Endothelial cell of umbilical vein (primary cell): Measurements from ENCODE around the gene PLD4. TPM values are rescaled to one million over a fixed set of nuclear protein-coding genes. Genes with fewer than 3 reads are reported as not detected.

ENCODE experiments used
- BruUV-seq: library from RNA; stranded (reverse); fragments of 400-500 nt; replicated peaks from 2 replicates; lab custom pipeline; 2021; lab: Mats Ljungman, UMichigan
- CTCF ChIA-PET: fragments of 300-600, 350-600 bp; sonication (Branson Sonifier 250); formaldehyde crosslinking; loops from one replicate; lab custom pipeline; 2021; ENCODE audit warnings: antibody characterized with exemption, inconsistent platforms; lab: Charles Lee
- POLR2A ChIA-PET: fragments of 300-600, 350-600 bp; sonication (Branson Sonifier 250); formaldehyde crosslinking; loops from one replicate; lab custom pipeline; 2021; ENCODE audit warnings: antibody characterized with exemption, inconsistent platforms; lab: Charles Lee
- DNase-seq: peaks from one replicate; pipeline ENCODE4 v3.0.0-alpha.2; 2011; ENCODE audit warnings: low read depth, low spot score
- FAIRE-seq: peaks from 2 replicates; lab custom pipeline; 2011; peaks lifted over from hg19 to GRCh38; lab: Jason Lieb, UNC
- H2AFZ ChIP-seq: 2 replicates; pipeline ENCODE4 v1.6.0; 2012; ENCODE audit warnings: low read depth, low read length, control low read depth, inconsistent platforms
- H3K27ac ChIP-seq: 2 replicates; pipeline ENCODE4 v1.5.1; 2011; ENCODE audit warnings: low read depth, mild to moderate bottlenecking, control low read depth, low read length, moderate library complexity; ENCODE audit not compliant: insufficient read depth
- H3K27me3 ChIP-seq, 2 experiments: 2 replicates each; pipeline versions ENCODE4 v1.6.0 to v1.6.1; 2011; ENCODE audit warnings: low read length in 2 of 2, mixed read lengths in 1 of 2; ENCODE audit not compliant: control insufficient read depth in 2 of 2, insufficient read depth in 2 of 2
- H3K36me3 ChIP-seq, 2 experiments: 2 replicates in 1 of 2; 3 replicates in 1 of 2; pipeline ENCODE4 v1.5.1; 2011; ENCODE audit warnings: low read length in 2 of 2, mild to moderate bottlenecking in 1 of 2, moderate library complexity in 1 of 2; ENCODE audit not compliant: control insufficient read depth in 2 of 2, insufficient read depth in 2 of 2; ENCODE audit errors: extremely low read depth in 1 of 2
- H3K4me1 ChIP-seq: 3 replicates; pipeline ENCODE4 v1.5.1; 2011; ENCODE audit warnings: mild to moderate bottlenecking, low read length; ENCODE audit not compliant: control insufficient read depth, insufficient read depth; ENCODE audit errors: extremely low read depth
- H3K4me2 ChIP-seq: 2 replicates; pipeline ENCODE4 v1.6.1; 2011; ENCODE audit warnings: low read length, control low read depth, mixed read lengths; ENCODE audit not compliant: insufficient read depth
- H3K4me3 ChIP-seq, 3 experiments: fragments of 200-600 bp in 1 of 3; sonication (generic), shearing (Covaris generic) in 1 of 3; replicated peaks in 1 of 3; 2 replicates each; pipeline ENCODE4 v1.5.1; 2011 to 2016; ENCODE audit warnings: control low read depth in 3 of 3, low read length in 3 of 3, mild to moderate bottlenecking in 2 of 3, inconsistent platforms in 1 of 3, low read depth in 1 of 3, moderate library complexity in 1 of 3; ENCODE audit not compliant: insufficient read depth in 1 of 3
- H3K79me2 ChIP-seq: 2 replicates; pipeline ENCODE4 v1.6.0; 2012; ENCODE audit warnings: low read length, inconsistent platforms; ENCODE audit not compliant: control insufficient read depth, insufficient read depth
- H3K9ac ChIP-seq: replicated peaks from 2 replicates; pipeline ENCODE3; 2011; ENCODE audit warnings: low read length, control low read depth; ENCODE audit not compliant: insufficient read depth; ENCODE audit errors: extremely low read depth
- H3K9me1 ChIP-seq: replicated peaks from 3 replicates; pipeline ENCODE4 v1.6.0; 2011; ENCODE audit warnings: mild to moderate bottlenecking, low read length; ENCODE audit not compliant: control insufficient read depth, insufficient read depth; ENCODE audit errors: extremely low read depth
- H3K9me3 ChIP-seq: replicated peaks from 2 replicates; pipeline ENCODE4 v1.5.1; 2012; ENCODE audit warnings: low read length, inconsistent platforms; ENCODE audit not compliant: control insufficient read depth, insufficient read depth
- H4K20me1 ChIP-seq: replicated peaks from 2 replicates; pipeline ENCODE3; 2011; ENCODE audit warnings: mild to moderate bottlenecking, low read length; ENCODE audit not compliant: control insufficient read depth, insufficient read depth; ENCODE audit errors: extremely low read depth
- CTCF ChIP-seq, 2 donors: IDR thresholded peaks; 1 replicate in 1 of 2; 2 replicates in 1 of 2; pipeline ENCODE4 v1.5.1; 2011; ENCODE audit warnings: low read length in 2 of 2, mild to moderate bottlenecking in 2 of 2, moderate library complexity in 2 of 2, control low read depth in 1 of 2, inconsistent platforms in 1 of 2, low read depth in 1 of 2; ENCODE audit not compliant: insufficient read depth in 1 of 2; ENCODE audit errors: extremely low read depth in 1 of 2
- EZH2 ChIP-seq: IDR thresholded peaks from 2 replicates; pipeline ENCODE4 v1.6.1; 2012; ENCODE audit warnings: borderline replicate concordance, low read depth, mild to moderate bottlenecking, moderate library complexity, low read length, inconsistent platforms; ENCODE audit not compliant: severe bottlenecking
- FOS ChIP-seq: IDR thresholded peaks from 2 replicates; pipeline ENCODE4 v1.6.1; 2011; ENCODE audit warnings: mild to moderate bottlenecking, low read length, moderate library complexity, borderline replicate concordance; ENCODE audit not compliant: insufficient read depth
- GATA2 ChIP-seq: IDR thresholded peaks from 2 replicates; pipeline ENCODE4 v1.7.0; 2011; ENCODE audit warnings: low read depth, mild to moderate bottlenecking, moderate library complexity, mixed read lengths, low read length; ENCODE audit not compliant: insufficient read length, insufficient read depth
- JUN ChIP-seq: IDR thresholded peaks from 2 replicates; pipeline ENCODE4 v1.6.1; 2011; ENCODE audit warnings: borderline replicate concordance, low read depth; ENCODE audit not compliant: insufficient read length, insufficient read depth
- MYC ChIP-seq: IDR thresholded peaks from one replicate; pipeline ENCODE4 v1.6.1; 2011; ENCODE audit warnings: mild to moderate bottlenecking, low read depth, low read length
- POLR2A ChIP-seq: IDR thresholded peaks from 2 replicates; pipeline ENCODE4 v1.6.1; 2012; ENCODE audit warnings: low read depth, mild to moderate bottlenecking, control low read depth, low read length
- POLR2AphosphoS5 ChIP-seq: IDR thresholded peaks from 2 replicates; pipeline ENCODE4 v1.6.1; 2012; ENCODE audit warnings: low read depth, mild to moderate bottlenecking, control low read depth, low read length, moderate library complexity; ENCODE audit not compliant: insufficient read depth
- dilution Hi-C: fragments of 300-500 bp; cut with MboI; formaldehyde crosslinking; loops from one replicate; pipeline ENCODE4 v1.15.0; 2019; ENCODE audit warnings: low sequenced_read_pairs; ENCODE audit not compliant: extremely low pct_ligation_motif_present
- intact Hi-C: fragments of 100-400 bp; cut with micrococcal nuclease; formaldehyde crosslinking; loops from one replicate; pipeline ENCODE4 v1.10.0; 2022
- polyA plus RNA-seq, 4 experiments: library from polyadenylated mRNA; depleted of rRNA in 3 of 4; stranded (reverse) in 3 of 4; unstranded in 1 of 4; fragments of >200 nt; gene quantifications; 2 replicates each; pipeline versions ENCODE4 v1.2.1 to v1.2.3, GENCODE V29; 2011 to 2012; ENCODE audit warnings: missing spikeins in 1 of 4
- total RNA-seq: library from RNA; stranded (reverse); gene quantifications from 2 replicates; pipeline ENCODE4 v1.2.3, GENCODE V29; 2021
- TF ChIP-seq, protein P1 (sequence below): IDR thresholded peaks from 2 replicates; pipeline ENCODE4 v1.6.1; 2011; ENCODE audit not compliant: insufficient read depth, insufficient read length

Gene PLD4
- total and polyA plus RNA-seq, 2 donors (not counting 3 experiments of a cell fraction or from before 2014, with no cell fraction given), result 0.01 to 0.11 TPM

DNA sequence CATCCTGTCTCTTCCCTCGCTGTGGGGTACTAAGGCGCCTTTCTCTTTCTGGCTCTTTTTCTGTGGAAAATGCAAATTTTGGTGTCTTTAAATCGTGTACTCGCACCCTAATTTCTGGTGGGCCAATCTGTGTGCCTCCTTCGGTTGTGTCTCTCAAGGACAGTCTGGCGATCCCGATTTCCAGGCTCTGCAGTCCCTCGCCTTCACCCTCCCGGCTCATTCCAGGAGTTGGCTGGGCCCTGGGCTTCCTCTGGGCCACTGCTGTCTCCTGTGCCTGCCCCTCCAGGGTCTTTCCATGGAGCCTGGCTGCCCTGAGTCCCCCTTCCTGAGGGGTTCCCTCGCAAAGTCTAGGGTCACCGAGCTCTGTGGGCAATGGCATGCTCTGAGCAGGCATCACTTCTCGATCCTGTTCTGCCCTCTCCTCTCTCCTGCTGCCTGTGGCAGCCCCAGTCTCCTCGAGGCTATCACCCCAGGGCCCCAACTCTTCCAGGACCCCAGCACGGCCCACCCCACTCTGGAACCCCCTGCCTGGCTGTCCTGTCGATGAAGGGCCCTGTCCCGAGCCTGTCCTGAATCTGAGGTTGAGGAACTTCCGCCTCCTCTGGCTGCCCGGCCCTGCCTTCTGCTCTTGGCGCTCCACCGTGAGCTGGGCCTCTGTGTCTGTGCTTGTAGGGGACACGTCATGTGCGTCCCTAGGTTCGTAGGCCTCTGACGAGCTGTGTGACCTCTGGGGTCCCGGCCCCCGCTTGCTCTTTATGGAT, 29.4 kb downstream of the PLD4 start:
- Histone ChIP-seq H3K27ac (no peak overlapping the region), H3K27me3 (no peaks in the 10 kb centered on the region), H3K4me1 (no peaks in the 10 kb centered on the region), H2AFZ (no peak overlapping the region), H3K36me3 (peaks cover 5 to 44% of the 10 kb centered on the region in 2 experiments), H3K9me3 (no peaks in the 10 kb centered on the region), H3K9ac (no peak overlapping the region), H3K9me1 (no peaks in the 10 kb centered on the region), H3K4me3 (no peak overlapping the region), H4K20me1 (no peaks in the 10 kb centered on the region), H3K79me2 (no peaks in the 10 kb centered on the region), H3K4me2 (no peak overlapping the region)
- no peak for TF ChIP-seq CTCF (IDR thresholded peaks at IDR 0.05; ENCODE audit: extremely low read depth in 1 of 2, insufficient read depth in 1 of 2, low read depth in 1 of 2, low read length in 2 of 2)
- no peak for TF ChIP-seq EZH2
- TF ChIP-seq, protein P1, sequence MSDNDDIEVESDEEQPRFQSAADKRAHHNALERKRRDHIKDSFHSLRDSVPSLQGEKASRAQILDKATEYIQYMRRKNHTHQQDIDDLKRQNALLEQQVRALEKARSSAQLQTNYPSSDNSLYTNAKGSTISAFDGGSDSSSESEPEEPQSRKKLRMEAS, result no peak
- TF ChIP-seq POLR2AphosphoS5, result no peak
- no peak for TF ChIP-seq GATA2
- no peak for TF ChIP-seq JUN
- no peak for TF ChIP-seq FOS
- no peak for TF ChIP-seq MYC
- no peak for TF ChIP-seq POLR2A
- no peak for FAIRE-seq
- ChIA-PET CTCF (no interaction called here), POLR2A (no interaction called here)
- intact Hi-C loops, result no loop called here
- DNase-seq, result no peak
- no TSS peak for BruUV-seq
- dilution Hi-C loops, result no loop called here
